Endothelial cell of umbilical vein (primary cell): ENCODE results near the gene EHMT1. TPM values are rescaled to one million over a fixed set of nuclear protein-coding genes. Genes with fewer than 3 reads are reported as not detected.

ENCODE experiments used
- BruUV-seq: library from RNA; stranded (reverse); fragments of 400-500 nt; replicated peaks from 2 replicates; lab custom pipeline; 2021; lab: Mats Ljungman, UMichigan
- CTCF ChIA-PET: fragments of 300-600, 350-600 bp; sonication (Branson Sonifier 250); formaldehyde crosslinking; loops from one replicate; lab custom pipeline; 2021; ENCODE audit warnings: antibody characterized with exemption, inconsistent platforms; lab: Charles Lee
- POLR2A ChIA-PET: fragments of 300-600, 350-600 bp; sonication (Branson Sonifier 250); formaldehyde crosslinking; loops from one replicate; lab custom pipeline; 2021; ENCODE audit warnings: antibody characterized with exemption, inconsistent platforms; lab: Charles Lee
- DNase-seq: peaks from one replicate; pipeline ENCODE4 v3.0.0-alpha.2; 2011; ENCODE audit warnings: low read depth, low spot score
- FAIRE-seq: peaks from 2 replicates; lab custom pipeline; 2011; peaks lifted over from hg19 to GRCh38; lab: Jason Lieb, UNC
- H2AFZ ChIP-seq: 2 replicates; pipeline ENCODE4 v1.6.0; 2012; ENCODE audit warnings: low read depth, low read length, control low read depth, inconsistent platforms
- H3K27ac ChIP-seq: 2 replicates; pipeline ENCODE4 v1.5.1; 2011; ENCODE audit warnings: low read depth, mild to moderate bottlenecking, control low read depth, low read length, moderate library complexity; ENCODE audit not compliant: insufficient read depth
- H3K27me3 ChIP-seq, 2 experiments: 2 replicates each; pipeline versions ENCODE4 v1.6.0 to v1.6.1; 2011; ENCODE audit warnings: low read length in 2 of 2, mixed read lengths in 1 of 2; ENCODE audit not compliant: control insufficient read depth in 2 of 2, insufficient read depth in 2 of 2
- H3K36me3 ChIP-seq, 2 experiments: 2 replicates in 1 of 2; 3 replicates in 1 of 2; pipeline ENCODE4 v1.5.1; 2011; ENCODE audit warnings: low read length in 2 of 2, mild to moderate bottlenecking in 1 of 2, moderate library complexity in 1 of 2; ENCODE audit not compliant: control insufficient read depth in 2 of 2, insufficient read depth in 2 of 2; ENCODE audit errors: extremely low read depth in 1 of 2
- H3K4me1 ChIP-seq: 3 replicates; pipeline ENCODE4 v1.5.1; 2011; ENCODE audit warnings: mild to moderate bottlenecking, low read length; ENCODE audit not compliant: control insufficient read depth, insufficient read depth; ENCODE audit errors: extremely low read depth
- H3K4me2 ChIP-seq: 2 replicates; pipeline ENCODE4 v1.6.1; 2011; ENCODE audit warnings: low read length, control low read depth, mixed read lengths; ENCODE audit not compliant: insufficient read depth
- H3K4me3 ChIP-seq, 3 experiments: fragments of 200-600 bp in 1 of 3; sonication (generic), shearing (Covaris generic) in 1 of 3; replicated peaks in 1 of 3; 2 replicates each; pipeline ENCODE4 v1.5.1; 2011 to 2016; ENCODE audit warnings: control low read depth in 3 of 3, low read length in 3 of 3, mild to moderate bottlenecking in 2 of 3, inconsistent platforms in 1 of 3, low read depth in 1 of 3, moderate library complexity in 1 of 3; ENCODE audit not compliant: insufficient read depth in 1 of 3
- H3K79me2 ChIP-seq: 2 replicates; pipeline ENCODE4 v1.6.0; 2012; ENCODE audit warnings: low read length, inconsistent platforms; ENCODE audit not compliant: control insufficient read depth, insufficient read depth
- H3K9ac ChIP-seq: replicated peaks from 2 replicates; pipeline ENCODE3; 2011; ENCODE audit warnings: low read length, control low read depth; ENCODE audit not compliant: insufficient read depth; ENCODE audit errors: extremely low read depth
- H3K9me1 ChIP-seq: replicated peaks from 3 replicates; pipeline ENCODE4 v1.6.0; 2011; ENCODE audit warnings: mild to moderate bottlenecking, low read length; ENCODE audit not compliant: control insufficient read depth, insufficient read depth; ENCODE audit errors: extremely low read depth
- H3K9me3 ChIP-seq: replicated peaks from 2 replicates; pipeline ENCODE4 v1.5.1; 2012; ENCODE audit warnings: low read length, inconsistent platforms; ENCODE audit not compliant: control insufficient read depth, insufficient read depth
- H4K20me1 ChIP-seq: replicated peaks from 2 replicates; pipeline ENCODE3; 2011; ENCODE audit warnings: mild to moderate bottlenecking, low read length; ENCODE audit not compliant: control insufficient read depth, insufficient read depth; ENCODE audit errors: extremely low read depth
- EZH2 ChIP-seq: IDR thresholded peaks from 2 replicates; pipeline ENCODE4 v1.6.1; 2012; ENCODE audit warnings: borderline replicate concordance, low read depth, mild to moderate bottlenecking, moderate library complexity, low read length, inconsistent platforms; ENCODE audit not compliant: severe bottlenecking
- FOS ChIP-seq: IDR thresholded peaks from 2 replicates; pipeline ENCODE4 v1.6.1; 2011; ENCODE audit warnings: mild to moderate bottlenecking, low read length, moderate library complexity, borderline replicate concordance; ENCODE audit not compliant: insufficient read depth
- GATA2 ChIP-seq: IDR thresholded peaks from 2 replicates; pipeline ENCODE4 v1.7.0; 2011; ENCODE audit warnings: low read depth, mild to moderate bottlenecking, moderate library complexity, mixed read lengths, low read length; ENCODE audit not compliant: insufficient read length, insufficient read depth
- JUN ChIP-seq: IDR thresholded peaks from 2 replicates; pipeline ENCODE4 v1.6.1; 2011; ENCODE audit warnings: borderline replicate concordance, low read depth; ENCODE audit not compliant: insufficient read length, insufficient read depth
- MYC ChIP-seq: IDR thresholded peaks from one replicate; pipeline ENCODE4 v1.6.1; 2011; ENCODE audit warnings: mild to moderate bottlenecking, low read depth, low read length
- POLR2A ChIP-seq: IDR thresholded peaks from 2 replicates; pipeline ENCODE4 v1.6.1; 2012; ENCODE audit warnings: low read depth, mild to moderate bottlenecking, control low read depth, low read length
- POLR2AphosphoS5 ChIP-seq: IDR thresholded peaks from 2 replicates; pipeline ENCODE4 v1.6.1; 2012; ENCODE audit warnings: low read depth, mild to moderate bottlenecking, control low read depth, low read length, moderate library complexity; ENCODE audit not compliant: insufficient read depth
- dilution Hi-C: fragments of 300-500 bp; cut with MboI; formaldehyde crosslinking; loops from one replicate; pipeline ENCODE4 v1.15.0; 2019; ENCODE audit warnings: low sequenced_read_pairs; ENCODE audit not compliant: extremely low pct_ligation_motif_present
- intact Hi-C: fragments of 100-400 bp; cut with micrococcal nuclease; formaldehyde crosslinking; loops from one replicate; pipeline ENCODE4 v1.10.0; 2022
- polyA plus RNA-seq, 4 experiments: library from polyadenylated mRNA; depleted of rRNA in 3 of 4; stranded (reverse) in 3 of 4; unstranded in 1 of 4; fragments of >200 nt; gene quantifications; 2 replicates each; pipeline versions ENCODE4 v1.2.1 to v1.2.3, GENCODE V29; 2011 to 2012; ENCODE audit warnings: missing spikeins in 1 of 4
- total RNA-seq: library from RNA; stranded (reverse); gene quantifications from 2 replicates; pipeline ENCODE4 v1.2.3, GENCODE V29; 2021
- TF ChIP-seq, protein P1 (sequence below), 2 donors: IDR thresholded peaks; 1 replicate in 1 of 2; 2 replicates in 1 of 2; pipeline ENCODE4 v1.5.1; 2011; ENCODE audit warnings: low read length in 2 of 2, mild to moderate bottlenecking in 2 of 2, moderate library complexity in 2 of 2, control low read depth in 1 of 2, inconsistent platforms in 1 of 2, low read depth in 1 of 2; ENCODE audit not compliant: insufficient read depth in 1 of 2; ENCODE audit errors: extremely low read depth in 1 of 2
- TF ChIP-seq, protein P2 (sequence below): IDR thresholded peaks from 2 replicates; pipeline ENCODE4 v1.6.1; 2011; ENCODE audit not compliant: insufficient read depth, insufficient read length

EHMT1 gene
- total and polyA plus RNA-seq, 2 donors (not counting 3 experiments of a cell fraction or from before 2014, with no cell fraction given): 48.2 to 104 TPM

DNA sequence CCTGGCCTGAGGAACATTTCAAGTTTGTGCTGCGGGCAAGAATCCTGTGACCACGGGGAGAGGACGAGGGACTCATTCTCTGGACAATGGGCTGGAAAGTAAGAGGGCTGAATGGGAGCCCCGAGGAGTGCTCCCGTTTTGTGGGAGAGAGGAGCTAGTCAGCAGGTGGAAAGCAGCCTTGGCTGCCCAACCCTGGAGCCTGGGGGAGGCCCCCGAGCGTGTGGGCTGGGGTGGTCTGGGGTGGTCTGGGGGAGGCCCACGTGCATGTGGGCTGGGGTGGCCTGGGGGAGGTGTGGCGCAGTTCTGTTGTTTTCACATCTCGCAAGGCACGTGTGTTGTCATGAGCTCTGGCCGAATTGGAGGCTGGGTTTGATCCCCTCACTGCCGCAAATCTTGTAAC is 27.5 kb downstream of the EHMT1 start:
- TF ChIP-seq, protein P1, sequence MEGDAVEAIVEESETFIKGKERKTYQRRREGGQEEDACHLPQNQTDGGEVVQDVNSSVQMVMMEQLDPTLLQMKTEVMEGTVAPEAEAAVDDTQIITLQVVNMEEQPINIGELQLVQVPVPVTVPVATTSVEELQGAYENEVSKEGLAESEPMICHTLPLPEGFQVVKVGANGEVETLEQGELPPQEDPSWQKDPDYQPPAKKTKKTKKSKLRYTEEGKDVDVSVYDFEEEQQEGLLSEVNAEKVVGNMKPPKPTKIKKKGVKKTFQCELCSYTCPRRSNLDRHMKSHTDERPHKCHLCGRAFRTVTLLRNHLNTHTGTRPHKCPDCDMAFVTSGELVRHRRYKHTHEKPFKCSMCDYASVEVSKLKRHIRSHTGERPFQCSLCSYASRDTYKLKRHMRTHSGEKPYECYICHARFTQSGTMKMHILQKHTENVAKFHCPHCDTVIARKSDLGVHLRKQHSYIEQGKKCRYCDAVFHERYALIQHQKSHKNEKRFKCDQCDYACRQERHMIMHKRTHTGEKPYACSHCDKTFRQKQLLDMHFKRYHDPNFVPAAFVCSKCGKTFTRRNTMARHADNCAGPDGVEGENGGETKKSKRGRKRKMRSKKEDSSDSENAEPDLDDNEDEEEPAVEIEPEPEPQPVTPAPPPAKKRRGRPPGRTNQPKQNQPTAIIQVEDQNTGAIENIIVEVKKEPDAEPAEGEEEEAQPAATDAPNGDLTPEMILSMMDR (IDR thresholded peaks at IDR 0.05; ENCODE audit: extremely low read depth in 1 of 2, insufficient read depth in 1 of 2, low read depth in 1 of 2, low read length in 2 of 2): no peak
- TF ChIP-seq JUN (no peak), GATA2 (no peak), POLR2A (no peak), MYC (no peak), EZH2 (no peak), POLR2AphosphoS5 (no peak), FOS (no peak)
- TF ChIP-seq, protein P2, sequence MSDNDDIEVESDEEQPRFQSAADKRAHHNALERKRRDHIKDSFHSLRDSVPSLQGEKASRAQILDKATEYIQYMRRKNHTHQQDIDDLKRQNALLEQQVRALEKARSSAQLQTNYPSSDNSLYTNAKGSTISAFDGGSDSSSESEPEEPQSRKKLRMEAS: no peak
- no peaks in the 10 kb centered on the region for H3K9me1 ChIP-seq
- no peak overlapping the region for H3K4me2 ChIP-seq
- no peak overlapping the region for H3K4me3 ChIP-seq
- no TSS peak for BruUV-seq
- ChIA-PET POLR2A (no interaction called here), CTCF (no interaction called here)
- peaks cover 0 to 7% of the 10 kb centered on the region in 2 experiments for H3K36me3 ChIP-seq
- peaks cover 81% of the 10 kb centered on the region for H3K79me2 ChIP-seq
- no peaks in the 10 kb centered on the region for H3K27me3 ChIP-seq
- no peaks in the 10 kb centered on the region for H3K4me1 ChIP-seq
- no peaks in the 10 kb centered on the region for H3K9me3 ChIP-seq
- H2AFZ ChIP-seq: no peak overlapping the region
- DNase-seq (no peak), FAIRE-seq (no peak)
- intact Hi-C loops: no loop called here
- H3K9ac ChIP-seq: no peak overlapping the region
- no peaks in the 10 kb centered on the region for H4K20me1 ChIP-seq
- H3K27ac ChIP-seq: no peak overlapping the region
- dilution Hi-C loops: no loop called here
